ENCODE results near the gene C2CD4C.

Gene C2CD4C

GRCh38 chr19:403221-404027, 5.5 kb downstream of the C2CD4C start:
- no peak for TF ChIP-seq POLR2A (IDR thresholded peaks at IDR 0.05; ENCODE audit: extremely low read depth, insufficient read length)
- no peak for TF ChIP-seq MYC (IDR thresholded peaks at IDR 0.05; ENCODE audit: low read depth, low read length)
- H3K4me3 ChIP-seq (ENCODE audit: low read depth, low read length), result no peak overlapping the region
- DNase-seq (ENCODE audit: low read depth), result no peak

- no peak for DNase-seq (ENCODE audit: low read depth)
- no peak overlapping the region for H3K4me3 ChIP-seq (ENCODE audit: low read depth, low read length)
- TF ChIP-seq MAX (IDR thresholded peaks at IDR 0.05; ENCODE audit: low read depth, low read length), result no peak
- no peak for TF ChIP-seq POLR2A (IDR thresholded peaks at IDR 0.05; ENCODE audit: extremely low read depth, insufficient read length)
- TF ChIP-seq, protein P1, sequence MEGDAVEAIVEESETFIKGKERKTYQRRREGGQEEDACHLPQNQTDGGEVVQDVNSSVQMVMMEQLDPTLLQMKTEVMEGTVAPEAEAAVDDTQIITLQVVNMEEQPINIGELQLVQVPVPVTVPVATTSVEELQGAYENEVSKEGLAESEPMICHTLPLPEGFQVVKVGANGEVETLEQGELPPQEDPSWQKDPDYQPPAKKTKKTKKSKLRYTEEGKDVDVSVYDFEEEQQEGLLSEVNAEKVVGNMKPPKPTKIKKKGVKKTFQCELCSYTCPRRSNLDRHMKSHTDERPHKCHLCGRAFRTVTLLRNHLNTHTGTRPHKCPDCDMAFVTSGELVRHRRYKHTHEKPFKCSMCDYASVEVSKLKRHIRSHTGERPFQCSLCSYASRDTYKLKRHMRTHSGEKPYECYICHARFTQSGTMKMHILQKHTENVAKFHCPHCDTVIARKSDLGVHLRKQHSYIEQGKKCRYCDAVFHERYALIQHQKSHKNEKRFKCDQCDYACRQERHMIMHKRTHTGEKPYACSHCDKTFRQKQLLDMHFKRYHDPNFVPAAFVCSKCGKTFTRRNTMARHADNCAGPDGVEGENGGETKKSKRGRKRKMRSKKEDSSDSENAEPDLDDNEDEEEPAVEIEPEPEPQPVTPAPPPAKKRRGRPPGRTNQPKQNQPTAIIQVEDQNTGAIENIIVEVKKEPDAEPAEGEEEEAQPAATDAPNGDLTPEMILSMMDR (IDR thresholded peaks at IDR 0.05; ENCODE audit: low read depth, low read length), result no peak
- TF ChIP-seq MYC (IDR thresholded peaks at IDR 0.05; ENCODE audit: low read depth, low read length), result no peak
Measured at GRCh38 chr19:402786-403185, 6.2 kb downstream of the C2CD4C start.

DNA sequence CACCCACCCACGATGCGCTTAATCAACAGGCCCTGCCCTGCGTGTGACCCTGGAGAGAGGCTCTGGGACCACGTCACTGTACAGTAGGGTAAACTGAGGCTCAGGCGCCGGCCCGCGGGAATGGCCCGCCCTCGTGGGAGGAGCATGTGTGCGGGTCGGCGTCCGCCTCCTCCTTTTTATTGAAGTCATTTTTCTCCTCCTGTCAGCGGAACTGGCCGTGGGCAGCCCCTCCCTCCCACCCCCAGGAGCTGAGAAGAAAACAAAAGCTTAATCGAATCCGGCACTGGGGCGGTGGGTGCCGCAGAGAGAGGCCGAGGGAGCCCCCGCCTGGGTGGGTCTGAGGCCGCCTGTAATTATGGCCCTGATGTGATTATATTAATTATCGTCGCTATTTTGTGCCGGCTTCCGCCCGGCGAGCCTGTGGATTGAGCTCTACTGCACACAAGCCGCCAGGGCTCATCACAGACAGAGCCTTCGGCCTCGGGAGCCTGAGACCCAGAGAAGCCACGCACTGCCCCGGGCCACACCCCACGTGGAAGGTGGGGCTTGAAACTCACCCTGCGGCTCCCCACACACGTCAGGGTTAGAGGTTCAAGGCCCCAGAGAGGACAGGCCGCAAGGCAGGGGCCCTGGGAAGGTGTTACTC, 7.0 kb downstream of the C2CD4C start:
- DNase-seq (ENCODE audit: low read depth), result no peak
- TF ChIP-seq, protein P1 (IDR thresholded peaks at IDR 0.05; ENCODE audit: low read depth, low read length), result no peak
- TF ChIP-seq MYC (IDR thresholded peaks at IDR 0.05; ENCODE audit: low read depth, low read length), result no peak
- TF ChIP-seq MAX (IDR thresholded peaks at IDR 0.05; ENCODE audit: low read depth, low read length), result no peak
- no peak for TF ChIP-seq POLR2A (IDR thresholded peaks at IDR 0.05; ENCODE audit: extremely low read depth, insufficient read length)
- no peak overlapping the region for H3K4me3 ChIP-seq (ENCODE audit: low read depth, low read length)

- DNase-seq (ENCODE audit: low read depth), result no peak
- TF ChIP-seq, protein P1 (IDR thresholded peaks at IDR 0.05; ENCODE audit: low read depth, low read length), result no peak
- TF ChIP-seq MAX (IDR thresholded peaks at IDR 0.05; ENCODE audit: low read depth, low read length) (no peak), POLR2A (IDR thresholded peaks at IDR 0.05; ENCODE audit: extremely low read depth, insufficient read length) (no peak), MYC (IDR thresholded peaks at IDR 0.05; ENCODE audit: low read depth, low read length) (no peak)
- H3K4me3 ChIP-seq (ENCODE audit: low read depth, low read length), result no peak overlapping the region
Measured at GRCh38 chr19:400976-401865, 7.7 kb downstream of the C2CD4C start.

- no peak overlapping the region for H3K4me3 ChIP-seq (ENCODE audit: low read depth, low read length)
- no peak for DNase-seq (ENCODE audit: low read depth)
- no peak for TF ChIP-seq POLR2A (IDR thresholded peaks at IDR 0.05; ENCODE audit: extremely low read depth, insufficient read length)
- no peak for TF ChIP-seq MYC (IDR thresholded peaks at IDR 0.05; ENCODE audit: low read depth, low read length)
- TF ChIP-seq, protein P1 (IDR thresholded peaks at IDR 0.05; ENCODE audit: low read depth, low read length), result no peak
- no peak for TF ChIP-seq MAX (IDR thresholded peaks at IDR 0.05; ENCODE audit: low read depth, low read length)
Measured at GRCh38 chr19:399370-399769, 9.6 kb downstream of the C2CD4C start.
